Measurements from ENCODE around the gene ARPIN. TPM values are rescaled to one million over a fixed set of nuclear protein-coding genes. Genes with fewer than 3 reads are reported as not detected.

ARPIN gene
- polyA plus RNA-seq, 2 of the 4 experiments (the other 2 are of a cell fraction), result 17.2 to 20.3 TPM

DNA sequence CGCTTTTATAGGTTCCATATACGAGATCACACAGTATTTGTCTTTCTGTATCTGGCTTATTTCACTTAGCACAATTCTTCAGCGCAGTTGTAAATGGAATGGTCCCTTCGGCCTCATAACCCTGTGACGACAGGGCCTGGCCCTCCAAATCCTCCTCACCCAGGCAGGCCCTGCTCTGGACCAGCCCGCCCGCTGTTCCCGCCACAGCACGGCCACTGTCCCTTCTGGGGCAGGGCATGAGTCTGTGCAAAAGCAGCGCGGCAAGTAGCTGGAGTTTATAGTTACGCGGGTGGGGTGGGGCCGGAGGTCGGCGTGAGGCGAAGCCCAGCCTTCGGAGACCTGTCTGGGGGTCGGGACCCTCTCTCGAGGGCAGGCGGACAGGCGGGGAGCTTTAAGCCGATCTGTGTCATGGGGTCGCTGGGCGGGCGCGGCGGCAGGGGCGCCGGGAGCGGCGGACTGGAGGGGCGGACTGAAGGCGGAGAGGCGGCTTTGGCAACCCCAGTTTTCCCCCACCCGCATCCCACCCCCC is 543 bp downstream of the ARPIN start (continued):
- TF ChIP-seq, protein P1, sequence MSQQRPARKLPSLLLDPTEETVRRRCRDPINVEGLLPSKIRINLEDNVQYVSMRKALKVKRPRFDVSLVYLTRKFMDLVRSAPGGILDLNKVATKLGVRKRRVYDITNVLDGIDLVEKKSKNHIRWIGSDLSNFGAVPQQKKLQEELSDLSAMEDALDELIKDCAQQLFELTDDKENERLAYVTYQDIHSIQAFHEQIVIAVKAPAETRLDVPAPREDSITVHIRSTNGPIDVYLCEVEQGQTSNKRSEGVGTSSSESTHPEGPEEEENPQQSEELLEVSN (IDR thresholded peaks at IDR 0.05; ENCODE audit: borderline replicate concordance, low read depth), result peak; percentile 80; the same call in 1 of the 2 replicates
- TF ChIP-seq, protein P2, sequence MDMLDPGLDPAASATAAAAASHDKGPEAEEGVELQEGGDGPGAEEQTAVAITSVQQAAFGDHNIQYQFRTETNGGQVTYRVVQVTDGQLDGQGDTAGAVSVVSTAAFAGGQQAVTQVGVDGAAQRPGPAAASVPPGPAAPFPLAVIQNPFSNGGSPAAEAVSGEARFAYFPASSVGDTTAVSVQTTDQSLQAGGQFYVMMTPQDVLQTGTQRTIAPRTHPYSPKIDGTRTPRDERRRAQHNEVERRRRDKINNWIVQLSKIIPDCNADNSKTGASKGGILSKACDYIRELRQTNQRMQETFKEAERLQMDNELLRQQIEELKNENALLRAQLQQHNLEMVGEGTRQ (IDR thresholded peaks at IDR 0.05), result no peak
- TF ChIP-seq RNF2 (IDR thresholded peaks at IDR 0.05; ENCODE audit: borderline replicate concordance, low read depth), result no peak
- no peak for TF ChIP-seq ZSCAN20 (CRISPR knock-in tag; IDR thresholded peaks at IDR 0.05)
- no peak for TF ChIP-seq FOXS1 (CRISPR knock-in tag; IDR thresholded peaks at IDR 0.05)
- no peak for TF ChIP-seq KDM1A (IDR thresholded peaks at IDR 0.05; ENCODE audit: low read depth)

DNA sequence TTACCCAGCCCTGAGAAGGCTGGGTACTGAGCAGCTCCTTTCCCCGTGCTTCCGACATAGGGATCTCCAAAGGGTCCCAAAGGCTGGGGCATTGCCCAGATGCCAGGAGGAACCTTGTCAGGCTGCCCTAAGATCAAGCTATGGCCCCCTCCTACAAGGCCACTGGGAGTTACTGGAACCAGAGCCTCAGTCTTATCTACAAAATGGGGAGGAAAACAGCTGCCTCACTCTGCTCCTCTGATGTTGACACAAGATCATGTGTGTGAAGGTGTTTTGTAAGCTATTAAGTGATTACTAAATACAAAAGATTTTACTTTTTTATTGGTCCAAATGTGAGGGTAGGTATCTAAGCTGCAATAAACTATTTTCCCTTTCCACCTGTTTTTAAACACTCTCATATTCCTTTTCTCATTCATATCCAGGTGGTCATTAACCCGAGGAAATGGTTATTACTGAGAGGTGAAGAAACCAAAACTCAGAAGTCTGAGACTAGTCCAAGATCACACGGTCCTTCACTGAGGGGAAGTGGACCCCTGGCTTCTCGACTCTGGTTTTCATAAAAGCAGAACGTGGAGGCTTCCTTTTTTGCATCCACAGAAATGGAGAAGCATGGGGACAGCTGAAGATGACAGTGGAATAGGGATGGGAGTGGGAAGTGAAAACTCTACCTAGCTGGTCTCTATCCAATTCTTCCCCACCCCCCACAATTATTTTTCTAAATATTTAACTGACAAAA is 1.7 kb downstream of the ARPIN start:
- peak overlapping the region; percentile 81; the same call in 2 of the 3 replicates for H3K4me2 ChIP-seq
- no peaks in the 10 kb centered on the region for H3K9me3 ChIP-seq
- WGBS (ENCODE audit: missing lambda C conversion rate), result 89% methylated on average over 6 of the region's 6 CpGs
- H3K4me1 ChIP-seq, result peaks cover 23% of the 10 kb centered on the region
- no peak overlapping the region for H3K27ac ChIP-seq
- TF ChIP-seq CHD2 (IDR thresholded peaks at IDR 0.05; ENCODE audit: low read length, partially characterized antibody), result no peak
- TF ChIP-seq CEBPB (IDR thresholded peaks at IDR 0.05), result no peak
- TF ChIP-seq JUN (IDR thresholded peaks at IDR 0.05), result no peak
- no peak for TF ChIP-seq CBX8 (IDR thresholded peaks at IDR 0.05)
- TF ChIP-seq HDAC2 (IDR thresholded peaks at IDR 0.05), result no peak
- no peak for TF ChIP-seq GATA3 (IDR thresholded peaks at IDR 0.05; ENCODE audit: borderline replicate concordance)
- no peak for TF ChIP-seq CBX2 (IDR thresholded peaks at IDR 0.05; ENCODE audit: borderline replicate concordance, low read depth)
- TF ChIP-seq, protein P3, sequence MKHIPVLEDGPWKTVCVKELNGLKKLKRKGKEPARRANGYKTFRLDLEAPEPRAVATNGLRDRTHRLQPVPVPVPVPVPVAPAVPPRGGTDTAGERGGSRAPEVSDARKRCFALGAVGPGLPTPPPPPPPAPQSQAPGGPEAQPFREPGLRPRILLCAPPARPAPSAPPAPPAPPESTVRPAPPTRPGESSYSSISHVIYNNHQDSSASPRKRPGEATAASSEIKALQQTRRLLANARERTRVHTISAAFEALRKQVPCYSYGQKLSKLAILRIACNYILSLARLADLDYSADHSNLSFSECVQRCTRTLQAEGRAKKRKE (CRISPR knock-in tag; IDR thresholded peaks at IDR 0.05; ENCODE audit: low read depth), result no peak
- no peak for TF ChIP-seq HEYL (CRISPR knock-in tag; IDR thresholded peaks at IDR 0.05)
- TF ChIP-seq NPAS2 (CRISPR knock-in tag; IDR thresholded peaks at IDR 0.05; ENCODE audit: borderline replicate concordance), result no peak
- no peak for TF ChIP-seq MAFK (IDR thresholded peaks at IDR 0.05; ENCODE audit: partially characterized antibody)
- TF ChIP-seq, protein P4, sequence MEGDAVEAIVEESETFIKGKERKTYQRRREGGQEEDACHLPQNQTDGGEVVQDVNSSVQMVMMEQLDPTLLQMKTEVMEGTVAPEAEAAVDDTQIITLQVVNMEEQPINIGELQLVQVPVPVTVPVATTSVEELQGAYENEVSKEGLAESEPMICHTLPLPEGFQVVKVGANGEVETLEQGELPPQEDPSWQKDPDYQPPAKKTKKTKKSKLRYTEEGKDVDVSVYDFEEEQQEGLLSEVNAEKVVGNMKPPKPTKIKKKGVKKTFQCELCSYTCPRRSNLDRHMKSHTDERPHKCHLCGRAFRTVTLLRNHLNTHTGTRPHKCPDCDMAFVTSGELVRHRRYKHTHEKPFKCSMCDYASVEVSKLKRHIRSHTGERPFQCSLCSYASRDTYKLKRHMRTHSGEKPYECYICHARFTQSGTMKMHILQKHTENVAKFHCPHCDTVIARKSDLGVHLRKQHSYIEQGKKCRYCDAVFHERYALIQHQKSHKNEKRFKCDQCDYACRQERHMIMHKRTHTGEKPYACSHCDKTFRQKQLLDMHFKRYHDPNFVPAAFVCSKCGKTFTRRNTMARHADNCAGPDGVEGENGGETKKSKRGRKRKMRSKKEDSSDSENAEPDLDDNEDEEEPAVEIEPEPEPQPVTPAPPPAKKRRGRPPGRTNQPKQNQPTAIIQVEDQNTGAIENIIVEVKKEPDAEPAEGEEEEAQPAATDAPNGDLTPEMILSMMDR (IDR thresholded peaks at IDR 0.05), result no peak
- no peak for TF ChIP-seq ZSCAN20 (CRISPR knock-in tag; IDR thresholded peaks at IDR 0.05)
- TF ChIP-seq POLR2A (IDR thresholded peaks at IDR 0.05; ENCODE audit: low read length), result no peak
- TF ChIP-seq HOXA7 (CRISPR knock-in tag; IDR thresholded peaks at IDR 0.05), result no peak
- no peak overlapping the region for H3K4me3 ChIP-seq
- POLR2A ChIA-PET, result interaction anchor here (0.6 to 1.3 kb wide), 2 partner anchors 12 to 17 kb away, joined by 4 read pairs; partner anchors contain the start of gene AP3S2
- DNase-seq (ENCODE audit: low read depth in 1 of 2, low spot score in 1 of 2), result no peak
- CTCF ChIA-PET, result interaction anchor here (0.7 to 5.8 kb wide), 9 partner anchors 11 to 175 kb away, joined by 3 to 54 read pairs (median 4); no protein-coding TSS in a partner anchor
- FAIRE-seq, result peak; percentile 54
- no peak for ATAC-seq

DNA sequence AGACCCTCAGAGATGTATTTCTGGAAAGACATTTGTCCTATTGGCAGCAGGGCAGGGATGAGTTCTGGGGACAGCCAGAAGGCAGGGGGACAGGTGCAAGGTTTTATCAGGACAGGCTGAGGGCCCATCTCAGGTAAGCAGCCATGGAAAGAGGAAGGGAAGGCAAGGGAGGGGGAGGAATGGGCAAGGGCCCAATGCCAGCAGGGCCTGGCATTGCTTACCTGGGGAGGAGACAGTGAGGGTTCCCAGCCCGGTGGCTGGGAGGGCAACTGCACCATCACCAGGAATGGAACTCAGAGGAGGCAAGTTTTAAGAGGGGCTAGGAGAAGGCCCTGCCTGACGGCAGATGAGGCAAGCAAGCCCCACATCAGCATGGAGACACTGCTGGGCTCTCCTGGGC is 3.1 kb downstream of the ARPIN start:
- ChIA-PET CTCF (interaction anchor here (1.1 to 5.8 kb wide), 6 partner anchors 10 to 170 kb away, joined by 3 to 54 read pairs (median 6); no protein-coding TSS in a partner anchor), POLR2A (no interaction called here)
- Histone ChIP-seq H3K4me1 (peaks cover 14% of the 10 kb centered on the region), H3K4me3 (no peak overlapping the region), H3K27ac (no peak overlapping the region), H3K4me2 (no peak overlapping the region), H3K9me3 (no peaks in the 10 kb centered on the region)
- no peak for FAIRE-seq
- WGBS (ENCODE audit: missing lambda C conversion rate), result 53% methylated on average over 1 of the region's 2 CpGs
- no peak for ATAC-seq
- DNase-seq (ENCODE audit: low read depth in 1 of 2, low spot score in 1 of 2), result no peak
- no peak for TF ChIP-seq EP300 (IDR thresholded peaks at IDR 0.05)
- no peak for TF ChIP-seq JUNB (IDR thresholded peaks at IDR 0.05)
- no peak for TF ChIP-seq ZC3H11A (IDR thresholded peaks at IDR 0.05)
- TF ChIP-seq, protein P4 (IDR thresholded peaks at IDR 0.05), result no peak
- TF ChIP-seq MAZ (IDR thresholded peaks at IDR 0.05; ENCODE audit: borderline replicate concordance, low read depth, low read length), result no peak
- TF ChIP-seq MAFK (IDR thresholded peaks at IDR 0.05; ENCODE audit: partially characterized antibody), result no peak
- no peak for TF ChIP-seq TP53 (CRISPR knock-in tag; IDR thresholded peaks at IDR 0.05)
- no peak for TF ChIP-seq FOXS1 (CRISPR knock-in tag; IDR thresholded peaks at IDR 0.05)
- no peak for TF ChIP-seq EHF (CRISPR knock-in tag; IDR thresholded peaks at IDR 0.05)
- TF ChIP-seq, protein P2 (IDR thresholded peaks at IDR 0.05), result no peak
- TF ChIP-seq, protein P3 (CRISPR knock-in tag; IDR thresholded peaks at IDR 0.05; ENCODE audit: low read depth), result no peak

All from A549 (cell line).